ENCODE results near the gene DHX16. TPM values are rescaled to one million over a fixed set of nuclear protein-coding genes. Genes with fewer than 3 reads are reported as not detected.

DHX16 gene
- total and polyA plus RNA-seq, 4 donors, result 17.9 to 35.2 (median 30.3) TPM

DNA sequence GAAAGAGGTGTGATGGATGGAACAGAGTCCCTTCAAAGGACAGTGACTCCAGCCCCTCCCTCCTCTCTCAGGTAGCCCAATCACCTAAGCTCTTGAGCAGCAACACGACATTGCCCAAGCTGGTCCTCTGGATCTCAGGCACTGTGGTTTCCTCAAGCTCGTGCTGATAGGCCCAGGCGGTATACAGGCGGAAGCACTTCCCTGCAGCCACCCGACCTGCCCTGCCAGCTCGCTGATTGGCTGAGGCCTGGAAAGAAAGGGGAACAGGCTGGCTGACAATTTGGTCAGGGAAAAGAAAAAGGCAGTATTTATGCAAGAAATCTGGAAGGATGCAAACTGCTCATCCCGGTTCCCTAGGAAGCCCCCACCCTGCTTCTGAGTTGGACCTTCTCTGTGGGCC, 16.3 kb downstream of the DHX16 start:
- Histone ChIP-seq H3K4me3 (ENCODE audit: low read depth, low read length) (no peak overlapping the region), H3K27me3 (ENCODE audit: control insufficient read depth, insufficient read depth, low read length) (no peaks in the 10 kb centered on the region), H3K36me3 (ENCODE audit: control insufficient read depth, insufficient read depth, low read length) (peaks cover 94% of the 10 kb centered on the region), H3K27ac (ENCODE audit: low read depth, low read length) (no peak overlapping the region), H3K4me1 (ENCODE audit: control insufficient read depth, insufficient read depth, low read length) (peaks cover under 1% of the 10 kb centered on the region), H3K9me3 (ENCODE audit: control insufficient read depth, insufficient read depth, low read length) (no peaks in the 10 kb centered on the region)
- DNase-seq (ENCODE audit: low read depth in 4 of 6, low spot score in 6 of 6), result no peak
- WGBS (ENCODE audit: insufficient coverage), result 85% methylated on average over 7 of the region's 7 CpGs

- Histone ChIP-seq H3K27me3 (ENCODE audit: control insufficient read depth, insufficient read depth, low read length) (no peaks in the 10 kb centered on the region), H3K9me3 (ENCODE audit: control insufficient read depth, insufficient read depth, low read length) (no peaks in the 10 kb centered on the region), H3K4me3 (ENCODE audit: low read depth, low read length) (no peak overlapping the region), H3K27ac (ENCODE audit: low read depth, low read length) (no peak overlapping the region), H3K36me3 (ENCODE audit: control insufficient read depth, insufficient read depth, low read length) (peaks cover 93% of the 10 kb centered on the region), H3K4me1 (ENCODE audit: control insufficient read depth, insufficient read depth, low read length) (no peaks in the 10 kb centered on the region)
- no peak for DNase-seq (ENCODE audit: low read depth in 4 of 6, low spot score in 6 of 6)
- 93% methylated on average over 3 of the region's 3 CpGs for WGBS (ENCODE audit: insufficient coverage)
Observed at GRCh38 chr6:30655743-30656094, 17.1 kb downstream of the DHX16 start.

- H3K4me1 ChIP-seq (ENCODE audit: control insufficient read depth, insufficient read depth, low read length), result no peaks in the 10 kb centered on the region
- no peaks in the 10 kb centered on the region for H3K9me3 ChIP-seq (ENCODE audit: control insufficient read depth, insufficient read depth, low read length)
- peaks cover 94% of the 10 kb centered on the region for H3K36me3 ChIP-seq (ENCODE audit: control insufficient read depth, insufficient read depth, low read length)
- DNase-seq (ENCODE audit: low read depth in 4 of 6, low spot score in 6 of 6), result no peak
- WGBS (ENCODE audit: insufficient coverage), result 89% methylated on average over 11 of the region's 19 CpGs
- no peak overlapping the region for H3K27ac ChIP-seq (ENCODE audit: low read depth, low read length)
- no peak overlapping the region for H3K4me3 ChIP-seq (ENCODE audit: low read depth, low read length)
- no peaks in the 10 kb centered on the region for H3K27me3 ChIP-seq (ENCODE audit: control insufficient read depth, insufficient read depth, low read length)
Observed at GRCh38 chr6:30654798-30655742, 17.7 kb downstream of the DHX16 start.

DNA sequence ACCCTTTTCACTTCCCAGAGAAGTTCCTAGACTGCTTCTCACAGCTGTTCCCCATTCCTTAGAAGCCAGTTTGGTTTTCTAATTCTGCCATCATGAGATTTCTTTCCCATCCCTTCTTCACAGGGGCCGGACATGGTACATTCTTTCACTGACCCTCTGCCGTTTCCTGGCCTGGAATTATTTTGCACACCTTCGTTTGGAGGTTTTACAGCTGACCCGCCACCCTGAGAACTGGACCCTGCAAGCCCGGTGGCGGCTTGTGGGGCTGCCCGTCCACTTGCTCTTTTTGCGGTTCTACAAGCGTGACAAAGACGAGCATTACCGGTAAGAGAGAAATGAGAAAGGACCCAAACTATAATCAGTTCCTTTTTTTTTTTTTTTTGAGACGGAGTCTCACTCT, 21.7 kb downstream of the DHX16 start:
- 90% methylated on average over 6 of the region's 12 CpGs for WGBS (ENCODE audit: insufficient coverage)
- no peaks in the 10 kb centered on the region for H3K27me3 ChIP-seq (ENCODE audit: control insufficient read depth, insufficient read depth, low read length)
- H3K36me3 ChIP-seq (ENCODE audit: control insufficient read depth, insufficient read depth, low read length), result peaks cover 64% of the 10 kb centered on the region
- H3K4me1 ChIP-seq (ENCODE audit: control insufficient read depth, insufficient read depth, low read length), result peaks cover 13% of the 10 kb centered on the region
- H3K27ac ChIP-seq (ENCODE audit: low read depth, low read length), result no peak overlapping the region
- no peak overlapping the region for H3K4me3 ChIP-seq (ENCODE audit: low read depth, low read length)
- H3K9me3 ChIP-seq (ENCODE audit: control insufficient read depth, insufficient read depth, low read length), result no peaks in the 10 kb centered on the region
- DNase-seq (ENCODE audit: low read depth in 4 of 6, low spot score in 6 of 6), result no peak

DNA sequence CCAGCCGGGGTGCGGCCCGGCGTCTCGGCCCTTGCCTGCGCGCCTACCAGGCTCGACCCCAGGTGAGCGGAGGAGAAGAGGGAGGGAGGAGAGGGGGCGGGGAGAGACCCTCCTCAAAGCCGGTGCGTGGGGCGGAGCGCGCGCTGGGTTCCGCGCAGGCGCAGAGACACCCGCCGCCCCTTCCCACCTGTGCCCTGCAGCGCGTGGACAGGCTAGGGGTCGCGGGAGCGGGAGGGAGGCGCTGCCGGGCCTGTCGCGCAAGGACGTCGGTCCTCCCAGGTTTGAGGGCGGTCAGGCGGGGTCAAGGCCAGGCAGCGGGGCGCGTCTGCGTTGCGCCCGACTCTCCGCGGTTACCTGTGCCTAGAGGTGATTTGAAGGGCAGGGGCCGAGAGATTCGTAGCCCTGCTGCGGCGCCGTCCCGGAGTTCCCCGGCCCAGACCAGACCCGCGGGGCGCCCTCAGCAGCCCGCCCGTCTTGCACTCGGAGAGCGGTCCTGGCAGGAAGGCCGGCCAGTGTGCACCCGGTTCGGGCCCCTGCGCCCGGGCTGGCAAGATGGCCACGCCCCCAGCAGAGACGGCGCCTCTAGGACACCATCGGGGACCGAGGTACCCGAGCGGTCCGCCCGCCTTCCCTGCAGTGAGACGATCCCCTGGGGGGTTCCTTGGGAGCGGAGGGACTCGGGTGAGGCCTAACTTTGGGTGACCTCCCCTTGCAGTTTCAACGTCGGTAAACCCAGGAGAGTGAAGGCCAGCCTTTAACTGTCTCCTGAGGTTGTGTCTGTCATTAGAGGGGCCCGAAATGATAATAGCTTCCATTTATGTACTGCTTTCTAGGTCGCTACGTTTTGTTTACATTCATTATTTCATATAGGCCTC, 25.3 kb downstream of the DHX16 start:
- H3K36me3 ChIP-seq (ENCODE audit: control insufficient read depth, insufficient read depth, low read length), result peaks cover 61% of the 10 kb centered on the region
- H3K27me3 ChIP-seq (ENCODE audit: control insufficient read depth, insufficient read depth, low read length), result no peaks in the 10 kb centered on the region
- peak overlapping the region; percentile 90 for H3K27ac ChIP-seq (ENCODE audit: low read depth, low read length)
- peak overlapping the region; percentile 89 for H3K4me3 ChIP-seq (ENCODE audit: low read depth, low read length)
- H3K4me1 ChIP-seq (ENCODE audit: control insufficient read depth, insufficient read depth, low read length), result peaks cover 13% of the 10 kb centered on the region
- DNase-seq (ENCODE audit: low read depth in 4 of 6, low spot score in 6 of 6), result peak; percentile 70 to 98 (median 80)
- H3K9me3 ChIP-seq (ENCODE audit: control insufficient read depth, insufficient read depth, low read length), result no peaks in the 10 kb centered on the region
- WGBS (ENCODE audit: insufficient coverage), result under 1% methylated on average over 72 of the region's 78 CpGs

DNA sequence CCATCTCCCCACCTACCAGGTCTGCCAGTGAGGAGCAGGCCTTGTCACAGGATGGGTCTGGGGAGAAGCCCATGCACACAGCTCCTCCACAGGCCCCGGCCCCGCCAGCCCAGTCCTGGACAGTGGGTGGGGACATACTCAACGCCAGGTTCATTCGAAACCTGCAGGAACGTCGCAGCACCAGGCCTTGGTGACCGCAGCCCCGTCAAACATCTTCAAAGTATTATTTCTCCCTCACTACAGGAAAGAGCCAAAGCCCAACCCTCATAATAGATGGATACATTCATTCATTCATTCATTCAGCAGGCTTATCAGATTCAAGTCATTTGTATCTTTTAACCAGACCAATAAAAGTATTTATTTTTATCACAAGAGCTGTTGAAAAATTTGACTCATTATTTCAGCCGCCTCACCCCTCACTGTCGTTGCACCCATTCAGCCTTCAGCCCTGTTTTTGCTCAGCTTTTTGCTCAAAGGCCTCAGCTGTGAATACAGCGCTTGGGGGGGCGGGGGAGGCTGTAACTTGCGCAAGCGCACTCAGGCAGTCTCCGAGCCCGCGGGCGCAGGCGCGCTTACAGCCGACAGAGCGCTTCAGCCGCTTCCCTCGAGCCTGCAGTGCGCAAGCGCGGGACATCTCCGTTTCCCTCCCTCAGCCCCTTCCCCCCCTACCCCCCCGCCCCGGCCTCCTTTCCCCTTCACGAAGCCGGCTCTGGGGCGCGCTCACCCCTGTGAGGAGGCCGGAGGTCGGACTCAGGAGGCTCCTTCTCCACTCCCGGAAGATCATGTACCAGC, 26.2 kb downstream of the DHX16 start, which contains the start of gene C6orf136:
C6orf136 (plus strand) TSS at position 684 of the 792 bp plus-strand sequence; CDS start at position 783, 99 bp downstream.
- Histone ChIP-seq H3K27ac (ENCODE audit: low read depth, low read length) (peak within 1 kb of the TSS; percentile 90), H3K36me3 (ENCODE audit: control insufficient read depth, insufficient read depth, low read length) (peaks cover 60% of the 10 kb centered on the region), H3K4me3 (ENCODE audit: low read depth, low read length) (peak within 1 kb of the TSS; percentile 89), H3K27me3 (ENCODE audit: control insufficient read depth, insufficient read depth, low read length) (no peaks in the 10 kb centered on the region), H3K9me3 (ENCODE audit: control insufficient read depth, insufficient read depth, low read length) (no peaks in the 10 kb centered on the region), H3K4me1 (ENCODE audit: control insufficient read depth, insufficient read depth, low read length) (peaks cover 13% of the 10 kb centered on the region)
- 12% methylated on average over 25 of the region's 37 CpGs for WGBS (ENCODE audit: insufficient coverage)
- DNase-seq (ENCODE audit: low read depth in 4 of 6, low spot score in 6 of 6), result peak; percentile 84 to 99 (median 90)

GRCh38 chr6:30645989-30646388, 26.8 kb downstream of the DHX16 start:
- Histone ChIP-seq H3K9me3 (ENCODE audit: control insufficient read depth, insufficient read depth, low read length) (no peaks in the 10 kb centered on the region), H3K4me3 (ENCODE audit: low read depth, low read length) (no peak overlapping the region), H3K27ac (ENCODE audit: low read depth, low read length) (no peak overlapping the region), H3K36me3 (ENCODE audit: control insufficient read depth, insufficient read depth, low read length) (peaks cover 60% of the 10 kb centered on the region), H3K27me3 (ENCODE audit: control insufficient read depth, insufficient read depth, low read length) (no peaks in the 10 kb centered on the region), H3K4me1 (ENCODE audit: control insufficient read depth, insufficient read depth, low read length) (peaks cover 13% of the 10 kb centered on the region)
- WGBS (ENCODE audit: insufficient coverage), result no CpG with 5 or more reads among the region's 1 CpG
- no peak for DNase-seq (ENCODE audit: low read depth in 4 of 6, low spot score in 6 of 6)

DNA sequence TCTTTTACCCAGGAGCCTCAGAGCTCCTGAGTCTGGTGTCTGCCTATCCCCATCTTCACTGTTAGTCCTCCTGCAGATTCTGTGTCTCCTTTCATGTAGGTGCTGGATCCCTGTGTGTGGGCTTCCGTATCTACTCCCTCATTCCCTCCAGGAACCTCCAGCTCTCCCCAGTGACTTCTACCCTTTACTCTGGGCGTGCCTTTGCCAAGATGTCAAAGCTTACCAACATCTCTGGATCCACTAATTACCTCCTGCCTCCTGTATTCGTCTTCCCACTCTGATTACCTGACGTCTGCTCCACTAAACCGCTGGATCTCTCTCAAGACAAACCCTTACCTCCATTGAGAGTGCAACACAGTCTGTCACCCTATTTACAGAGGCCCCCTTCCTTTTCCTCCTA, 28.0 kb downstream of the DHX16 start:
- Histone ChIP-seq H3K4me1 (ENCODE audit: control insufficient read depth, insufficient read depth, low read length) (peaks cover 13% of the 10 kb centered on the region), H3K27me3 (ENCODE audit: control insufficient read depth, insufficient read depth, low read length) (no peaks in the 10 kb centered on the region), H3K36me3 (ENCODE audit: control insufficient read depth, insufficient read depth, low read length) (peaks cover 63% of the 10 kb centered on the region), H3K4me3 (ENCODE audit: low read depth, low read length) (no peak overlapping the region), H3K27ac (ENCODE audit: low read depth, low read length) (no peak overlapping the region), H3K9me3 (ENCODE audit: control insufficient read depth, insufficient read depth, low read length) (no peaks in the 10 kb centered on the region)
- WGBS (ENCODE audit: insufficient coverage), result 86% methylated on average over 5 of the region's 5 CpGs
- DNase-seq (ENCODE audit: low read depth in 4 of 6, low spot score in 6 of 6), result no peak

DNA sequence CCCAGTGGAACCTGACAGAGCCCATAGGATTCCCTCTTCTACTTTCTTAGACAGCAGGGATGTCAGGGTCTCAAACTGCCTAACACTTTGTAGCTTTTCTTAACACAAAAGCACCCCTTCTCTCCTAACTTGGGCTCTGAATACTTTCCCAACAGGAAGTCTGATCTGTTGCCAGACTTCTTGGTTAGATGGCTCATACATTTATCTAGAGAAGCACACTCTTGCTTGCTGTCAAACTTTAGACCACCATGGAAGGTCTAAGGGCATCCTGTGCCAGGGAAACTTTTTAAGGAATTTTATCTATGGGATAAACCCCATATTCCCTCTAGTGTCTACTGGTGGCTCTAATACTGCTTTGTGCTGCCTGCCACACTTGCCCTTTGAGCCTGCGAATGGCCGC, 29.1 kb downstream of the DHX16 start:
- H3K36me3 ChIP-seq (ENCODE audit: control insufficient read depth, insufficient read depth, low read length), result peaks cover 70% of the 10 kb centered on the region
- H3K4me3 ChIP-seq (ENCODE audit: low read depth, low read length), result no peak overlapping the region
- no peak for DNase-seq (ENCODE audit: low read depth in 4 of 6, low spot score in 6 of 6)
- peaks cover 13% of the 10 kb centered on the region for H3K4me1 ChIP-seq (ENCODE audit: control insufficient read depth, insufficient read depth, low read length)
- 100% methylated on average over 2 of the region's 2 CpGs for WGBS (ENCODE audit: insufficient coverage)
- H3K27me3 ChIP-seq (ENCODE audit: control insufficient read depth, insufficient read depth, low read length), result no peaks in the 10 kb centered on the region
- no peak overlapping the region for H3K27ac ChIP-seq (ENCODE audit: low read depth, low read length)
- no peaks in the 10 kb centered on the region for H3K9me3 ChIP-seq (ENCODE audit: control insufficient read depth, insufficient read depth, low read length)
